Embryonic facial prominence (tissue), 1 donor: ENCODE results near the gene SLC44A3.

Experiments used
- DNase-seq: peaks from one replicate; pipeline ENCODE4 v3.0.0-alpha.2; 2016; ENCODE audit errors: extremely low spot score

The SLC44A3 gene, protein sequence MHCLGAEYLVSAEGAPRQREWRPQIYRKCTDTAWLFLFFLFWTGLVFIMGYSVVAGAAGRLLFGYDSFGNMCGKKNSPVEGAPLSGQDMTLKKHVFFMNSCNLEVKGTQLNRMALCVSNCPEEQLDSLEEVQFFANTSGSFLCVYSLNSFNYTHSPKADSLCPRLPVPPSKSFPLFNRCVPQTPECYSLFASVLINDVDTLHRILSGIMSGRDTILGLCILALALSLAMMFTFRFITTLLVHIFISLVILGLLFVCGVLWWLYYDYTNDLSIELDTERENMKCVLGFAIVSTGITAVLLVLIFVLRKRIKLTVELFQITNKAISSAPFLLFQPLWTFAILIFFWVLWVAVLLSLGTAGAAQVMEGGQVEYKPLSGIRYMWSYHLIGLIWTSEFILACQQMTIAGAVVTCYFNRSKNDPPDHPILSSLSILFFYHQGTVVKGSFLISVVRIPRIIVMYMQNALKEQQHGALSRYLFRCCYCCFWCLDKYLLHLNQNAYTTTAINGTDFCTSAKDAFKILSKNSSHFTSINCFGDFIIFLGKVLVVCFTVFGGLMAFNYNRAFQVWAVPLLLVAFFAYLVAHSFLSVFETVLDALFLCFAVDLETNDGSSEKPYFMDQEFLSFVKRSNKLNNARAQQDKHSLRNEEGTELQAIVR

DNA sequence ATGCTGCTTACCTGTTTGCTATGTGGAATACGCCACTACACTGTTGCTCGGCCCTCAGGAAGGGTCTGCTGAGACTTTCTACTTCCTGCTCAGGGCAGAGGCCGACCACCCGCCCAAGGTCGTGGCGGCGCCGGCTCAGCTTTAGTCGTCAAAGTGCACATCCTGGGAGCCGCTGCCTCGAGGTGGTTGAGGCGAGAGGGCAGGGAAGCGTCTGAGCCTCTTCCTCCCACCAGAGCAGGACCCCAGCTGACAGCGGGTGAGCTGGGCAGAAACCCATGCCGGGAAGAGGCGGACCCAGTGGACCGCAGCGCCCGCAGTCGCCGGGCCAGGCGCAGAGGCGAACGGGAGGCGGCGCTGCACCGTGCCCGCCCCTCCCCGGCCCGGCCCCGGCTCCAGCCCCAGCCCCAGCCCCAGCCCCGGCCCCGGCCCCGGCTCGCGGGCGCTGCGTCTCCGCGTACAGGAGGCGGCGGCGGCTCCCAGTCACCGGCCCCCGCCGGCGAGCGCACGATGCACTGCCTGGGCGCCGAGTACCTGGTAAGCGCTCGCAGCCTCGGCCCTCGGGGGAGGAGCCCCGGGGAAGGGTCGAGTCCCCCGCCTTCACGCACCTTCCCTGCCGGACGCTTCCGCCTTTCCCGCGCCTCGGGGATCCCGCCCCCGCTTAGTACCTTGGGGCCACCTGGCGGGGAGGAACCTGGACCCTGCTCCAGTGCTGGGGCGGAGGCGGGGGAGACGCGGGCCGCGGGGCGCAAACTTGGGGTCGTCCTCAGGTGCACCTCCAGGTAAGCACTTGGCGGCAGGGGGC lies at the start of gene SLC44A3:
SLC44A3 (plus strand) TSS at position 413 of the 802 bp plus-strand sequence; CDS start at position 508, 95 bp downstream.
- no peak for DNase-seq

DNA sequence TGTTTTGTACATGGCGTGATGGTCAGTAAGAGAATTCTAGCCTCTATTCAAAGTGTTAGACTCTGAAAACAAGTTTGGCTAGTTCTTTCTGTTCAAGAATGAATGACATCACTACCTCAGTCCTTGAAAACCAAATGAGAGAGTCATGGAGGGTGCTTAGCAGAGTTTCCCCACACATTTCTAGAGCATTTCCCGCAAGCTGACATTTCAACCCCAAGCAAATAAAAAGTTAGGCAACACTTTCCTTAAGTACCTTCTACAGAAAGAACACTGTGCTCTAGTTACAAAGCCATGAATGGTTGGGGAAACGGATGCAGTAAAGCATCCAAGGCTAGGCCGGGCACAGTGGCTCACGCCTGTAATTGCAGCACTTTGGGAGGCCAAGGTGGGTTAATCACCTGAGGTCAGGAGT lies 47.9 kb upstream of the SLC44A3 start:
- no peak for DNase-seq

DNA sequence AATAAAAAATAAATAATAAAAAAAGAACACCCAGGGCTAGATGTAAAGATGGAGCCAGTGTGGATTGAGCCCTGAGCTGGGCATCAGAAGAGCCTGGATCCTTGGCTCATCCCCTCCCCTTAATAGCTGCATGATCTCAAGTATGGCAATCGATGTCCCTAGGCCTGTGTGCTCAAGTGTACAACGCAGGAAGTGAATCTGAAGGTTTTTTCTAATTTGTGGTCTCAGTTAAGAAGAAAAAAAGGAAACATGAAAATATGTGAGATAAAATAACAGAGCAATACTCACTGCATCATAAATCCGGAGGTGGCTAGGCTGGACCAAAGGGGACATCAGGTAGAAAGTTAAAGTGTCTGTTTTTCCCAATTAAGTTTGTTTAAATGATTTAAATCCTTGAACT lies 47.3 kb upstream of the SLC44A3 start:
- no peak for DNase-seq

DNA sequence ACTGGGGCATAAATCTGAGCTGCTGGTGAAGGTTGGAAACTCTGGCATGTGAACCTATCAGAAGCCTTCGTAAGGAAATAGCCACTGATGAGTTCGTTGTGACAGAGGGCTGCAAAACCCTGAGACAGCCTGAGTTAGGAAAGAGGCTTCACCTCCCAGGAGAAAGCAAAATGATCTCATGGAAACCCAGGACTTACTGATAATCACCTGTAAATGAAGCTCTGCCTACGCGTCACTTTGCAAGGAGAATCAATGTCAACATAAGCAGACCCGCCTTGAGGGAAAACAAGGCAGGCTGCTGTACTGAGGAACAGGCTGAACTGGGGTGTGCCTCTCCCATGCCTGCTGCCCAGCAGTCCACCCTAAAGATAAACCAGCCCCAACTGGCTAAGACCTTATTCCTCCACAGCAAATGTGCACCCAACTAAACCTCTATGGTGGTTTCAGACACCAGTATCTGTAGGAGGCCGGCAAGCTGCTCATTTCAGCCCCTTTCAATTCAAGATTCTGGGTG lies 46.8 kb upstream of the SLC44A3 start:
- no peak for DNase-seq

DNA sequence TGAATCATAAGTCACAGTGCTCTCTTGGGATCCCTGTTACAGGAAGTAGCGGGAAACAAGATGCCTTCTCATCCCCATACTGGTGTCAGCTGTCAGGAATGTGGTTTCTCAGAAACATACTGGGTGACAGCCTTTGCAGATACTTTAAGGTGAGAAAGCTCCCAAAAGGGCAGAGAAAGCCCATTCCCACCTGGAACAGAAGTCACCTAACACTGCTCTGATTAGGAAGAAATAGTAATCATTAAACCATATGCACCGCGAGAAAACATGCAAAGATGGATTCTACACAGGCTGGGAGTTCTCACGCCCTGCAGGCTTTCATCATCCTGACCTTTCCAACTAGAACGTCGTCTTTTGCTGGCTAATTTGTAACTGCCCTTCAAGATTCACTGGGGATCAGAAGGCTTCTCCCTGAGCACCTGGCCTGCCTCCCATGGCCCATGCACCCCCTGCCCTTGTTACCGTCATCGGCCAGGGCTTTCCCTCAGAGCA lies 46.2 kb upstream of the SLC44A3 start:
- DNase-seq: no peak

DNA sequence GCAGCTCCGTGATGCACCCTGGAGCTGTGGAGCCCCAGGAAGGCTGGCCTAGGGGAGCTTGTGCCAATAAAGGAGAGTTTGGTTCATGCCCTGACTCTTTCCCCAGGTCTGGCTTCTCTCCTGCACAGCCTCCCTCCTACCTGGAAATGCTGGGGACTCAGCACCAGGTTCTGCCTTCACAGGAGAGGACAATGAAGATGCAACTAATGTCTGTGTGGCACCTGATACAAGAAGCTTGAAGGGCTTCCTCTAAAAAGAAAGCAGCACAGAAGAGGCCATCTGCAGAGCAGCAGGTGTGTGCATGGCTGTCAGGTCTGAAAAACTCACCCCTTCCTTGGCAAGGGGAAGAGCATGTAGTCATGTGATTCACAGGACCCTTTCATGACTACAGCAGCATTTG lies 43.7 kb upstream of the SLC44A3 start:
- DNase-seq: no peak

DNA sequence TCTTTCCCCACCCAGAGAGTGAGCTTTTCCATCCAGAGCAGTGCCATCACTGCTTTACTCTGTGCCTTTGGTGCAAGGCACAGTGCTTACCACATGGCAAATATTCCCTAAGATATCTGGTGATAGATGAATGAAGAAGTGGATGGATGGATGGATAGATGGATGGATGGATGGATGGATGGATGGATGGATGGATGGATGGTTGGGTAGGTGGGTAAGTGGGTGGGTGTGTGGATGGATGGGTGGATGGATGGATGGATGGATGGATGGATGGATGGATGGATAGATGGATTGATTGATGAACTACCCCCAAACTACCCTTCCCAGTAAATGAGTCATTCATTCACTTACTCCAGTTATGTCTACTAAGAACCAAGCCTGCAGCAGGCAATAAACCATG lies 42.9 kb upstream of the SLC44A3 start:
- DNase-seq: no peak

DNA sequence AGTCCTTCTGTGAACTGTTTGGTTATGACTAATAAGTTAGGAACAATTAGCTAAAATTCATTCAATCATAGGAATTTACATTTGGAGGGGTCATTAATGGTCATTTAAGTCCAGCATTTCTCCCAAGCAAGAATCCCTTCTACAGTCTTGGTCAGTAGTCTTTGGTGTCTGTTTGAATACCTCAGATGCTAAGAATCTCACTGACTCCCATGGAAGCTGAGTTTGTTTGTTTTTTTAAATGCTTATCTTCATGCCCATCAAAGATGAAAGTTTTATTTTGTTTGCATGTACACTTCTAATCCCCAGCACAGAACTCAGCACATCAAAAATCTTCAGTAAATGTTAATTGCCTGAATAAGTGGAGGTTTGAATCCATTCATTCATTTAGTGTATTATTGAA lies 41.3 kb upstream of the SLC44A3 start:
- no peak for DNase-seq

DNA sequence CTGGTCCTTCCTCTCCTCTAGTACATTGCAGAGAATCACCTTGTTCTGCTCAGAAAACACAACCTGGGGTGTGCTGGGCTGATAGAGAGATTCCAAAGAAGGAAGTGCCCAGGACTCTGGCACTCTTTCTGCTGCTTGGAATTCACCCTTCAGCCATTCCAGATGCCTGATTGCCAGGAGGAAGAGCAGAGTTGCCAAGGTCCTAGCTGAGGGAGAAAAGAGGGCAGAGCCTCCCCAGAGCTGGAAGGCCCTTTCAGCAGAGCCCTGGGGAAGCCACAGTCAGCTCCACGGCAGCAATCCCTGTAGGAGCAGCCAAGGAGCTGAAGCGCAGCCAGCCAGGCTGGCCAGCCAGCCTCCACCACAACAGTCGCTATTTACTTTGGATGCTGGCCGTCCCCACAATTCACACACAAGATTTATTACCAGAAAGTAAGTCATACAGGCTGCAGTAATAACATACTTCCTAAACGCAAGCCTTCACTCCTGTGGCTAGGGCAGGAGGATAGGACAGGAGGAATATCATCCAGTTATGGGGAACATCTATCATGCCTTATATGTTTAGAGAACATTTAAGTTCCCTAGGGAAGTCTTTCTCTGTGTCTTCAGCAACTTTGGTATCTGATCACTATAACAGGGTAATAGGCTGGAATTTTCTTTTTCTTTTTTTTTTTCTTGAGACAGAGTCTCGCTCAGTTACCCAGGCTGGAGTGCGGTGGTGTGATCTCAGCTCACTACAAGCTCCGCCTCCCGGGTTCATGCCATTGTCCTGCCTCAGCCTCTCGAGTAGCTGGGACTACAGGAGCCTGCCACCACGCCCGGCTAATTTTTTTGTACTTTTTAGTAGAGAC lies 36.6 kb upstream of the SLC44A3 start:
- no peak for DNase-seq

DNA sequence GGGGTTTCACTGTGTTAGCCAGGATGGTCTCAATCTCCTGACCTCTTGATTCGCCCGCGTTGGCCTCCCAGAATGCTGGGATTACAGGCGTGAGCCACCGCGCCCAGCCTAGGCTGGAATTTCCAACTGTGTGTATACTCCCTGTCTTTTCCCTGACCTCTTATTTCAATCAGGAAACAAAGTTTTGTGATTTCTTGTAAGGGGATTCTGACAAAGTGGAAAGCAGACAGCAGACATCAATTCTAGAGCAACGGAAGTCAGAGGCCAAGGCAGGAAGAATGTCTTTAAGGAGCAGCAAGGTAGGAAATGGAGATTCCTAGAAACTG lies 36.0 kb upstream of the SLC44A3 start:
- no peak for DNase-seq

DNA sequence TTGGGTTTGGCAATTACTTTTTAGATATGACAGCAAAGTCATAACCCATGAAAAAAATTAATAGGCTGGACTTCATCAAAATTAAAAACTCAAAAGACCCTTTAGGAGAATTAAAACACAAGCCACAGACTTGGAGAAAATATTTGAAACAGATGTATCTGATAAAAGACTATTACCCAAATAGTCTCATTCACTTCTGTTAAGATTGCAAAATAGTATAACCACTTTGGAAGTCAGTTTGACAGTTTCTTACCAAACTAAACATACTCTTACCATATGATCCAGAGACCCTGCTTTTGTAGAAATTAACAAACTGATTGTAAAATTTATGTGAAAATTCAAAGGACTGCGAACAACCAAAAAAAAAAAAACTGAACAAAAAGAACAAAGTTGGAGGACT lies 32.5 kb upstream of the SLC44A3 start:
- no peak for DNase-seq

DNA sequence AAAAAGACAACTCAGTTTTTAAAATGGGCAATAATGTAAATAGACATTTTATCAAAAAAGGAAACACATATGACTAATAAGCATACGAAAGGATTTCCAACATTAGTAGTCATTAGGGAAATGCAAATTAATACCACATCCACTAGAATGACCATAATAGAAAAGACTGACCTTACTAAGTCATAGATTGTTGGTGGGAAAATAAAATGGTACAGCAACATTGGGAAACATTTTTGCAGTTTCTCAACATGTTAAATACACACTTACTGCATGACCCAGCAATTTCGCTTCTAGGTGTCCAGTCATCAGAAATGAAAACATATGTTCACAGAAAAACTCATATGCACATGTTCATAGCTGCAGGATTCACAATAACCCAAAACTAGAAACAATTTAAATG lies 29.9 kb upstream of the SLC44A3 start:
- no peak for DNase-seq

DNA sequence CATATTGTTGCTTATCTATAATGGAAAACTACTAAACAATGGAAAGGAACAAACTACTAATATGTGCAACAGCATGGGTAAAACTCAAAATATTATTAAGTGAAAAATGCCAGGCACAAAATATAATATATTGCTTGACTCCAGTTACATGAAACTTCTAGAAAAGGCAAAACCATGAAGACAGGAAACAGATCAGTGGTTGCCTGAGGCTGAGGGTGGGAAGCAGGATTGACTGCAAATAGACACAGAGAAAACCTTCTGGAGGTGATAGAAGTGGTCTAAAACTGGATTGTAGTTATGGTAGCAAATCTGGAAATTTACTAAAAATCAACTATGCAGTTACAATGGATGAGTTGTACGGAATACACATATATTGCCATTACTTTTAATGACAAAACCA lies 29.5 kb upstream of the SLC44A3 start:
- no peak for DNase-seq

DNA sequence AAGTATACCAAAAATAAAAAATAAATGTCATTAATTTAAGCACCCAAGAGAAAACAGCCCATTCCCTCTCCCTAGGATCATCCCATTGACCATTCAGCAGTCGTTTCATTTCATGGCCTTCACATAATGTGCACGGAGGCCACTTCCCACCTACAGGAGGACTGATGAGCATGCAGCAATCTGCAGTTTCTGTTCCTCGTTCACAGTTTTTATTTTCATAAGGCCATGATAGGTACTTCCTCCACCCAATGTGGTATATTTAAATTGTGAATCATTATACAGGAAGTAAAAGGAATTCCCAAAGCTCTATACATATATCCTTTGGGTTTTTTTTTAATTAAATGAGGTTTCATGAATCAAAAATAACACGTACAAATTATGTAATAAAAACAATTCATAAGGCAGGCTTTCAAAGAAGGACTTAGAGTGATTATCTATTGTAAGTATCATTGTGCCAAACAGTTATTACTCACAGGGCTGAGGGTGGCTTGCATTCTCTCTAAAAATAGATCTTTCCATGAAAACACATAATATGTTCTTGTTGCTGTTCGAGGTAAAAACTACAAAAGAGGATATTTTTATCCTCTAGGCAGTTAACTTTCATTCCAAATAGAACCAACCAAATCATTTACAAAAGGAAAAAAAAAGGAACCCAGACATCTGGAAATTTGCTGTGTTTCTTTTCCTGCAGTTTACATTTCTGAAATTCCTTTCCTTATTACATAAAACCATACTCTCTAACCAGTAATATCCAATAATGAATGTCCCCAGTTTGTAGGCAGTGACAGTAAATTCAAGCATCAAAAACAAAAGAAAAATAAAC lies 27.5 kb upstream of the SLC44A3 start:
- no peak for DNase-seq

DNA sequence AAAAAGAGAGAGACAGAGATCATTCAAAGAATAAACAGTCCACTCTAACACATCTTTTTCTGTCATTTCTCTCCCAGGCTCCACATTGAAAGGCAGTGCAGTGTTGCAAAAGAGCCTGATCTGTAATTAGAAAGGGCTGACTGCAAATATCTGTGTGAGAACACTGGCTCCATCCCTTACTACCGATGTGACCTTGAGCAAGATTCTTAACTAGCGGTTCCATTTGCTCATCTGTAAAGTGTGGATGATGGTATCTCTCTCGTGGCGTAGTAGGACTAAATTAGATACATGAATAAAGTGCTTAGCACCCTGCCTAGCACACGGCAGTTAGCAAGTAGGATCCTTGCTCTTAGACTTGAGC lies 26.9 kb upstream of the SLC44A3 start:
- DNase-seq: no peak

DNA sequence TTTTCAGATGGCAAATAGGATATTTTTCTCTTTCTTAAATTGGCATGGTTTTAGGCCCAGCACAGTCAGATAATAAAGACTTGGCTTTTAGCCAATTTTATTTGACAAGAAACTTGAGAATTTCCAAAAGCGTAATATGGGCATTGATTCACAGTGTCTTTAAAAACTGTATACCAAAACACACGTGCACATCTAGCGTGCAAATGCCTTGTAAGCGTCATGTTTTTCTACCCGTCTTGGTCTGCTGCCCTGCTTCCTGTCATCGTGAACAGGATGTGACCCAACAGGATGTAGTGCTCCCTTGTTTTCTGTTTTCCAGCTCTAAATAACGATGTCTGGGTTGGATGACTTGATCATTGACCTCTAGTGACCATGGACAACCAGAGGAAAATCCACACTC lies 24.7 kb upstream of the SLC44A3 start:
- no peak for DNase-seq

DNA sequence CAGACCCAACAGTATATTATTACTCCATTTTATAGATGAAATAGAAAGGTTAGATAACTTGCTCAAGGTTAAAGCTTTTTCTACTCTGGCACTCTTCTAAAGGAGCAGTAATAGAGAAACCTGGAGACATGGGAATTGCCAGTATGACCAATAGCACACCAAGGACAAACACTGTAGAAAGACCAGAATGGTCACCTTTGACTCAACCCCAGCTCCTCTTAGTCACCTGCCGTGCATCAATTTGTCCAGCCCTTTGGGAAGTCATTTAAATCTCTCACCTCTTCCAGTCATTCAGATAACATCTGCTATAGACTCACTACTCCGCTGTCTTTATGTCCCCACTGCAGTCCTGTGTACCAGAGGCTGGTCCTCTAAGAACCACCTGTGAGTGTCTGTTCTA lies 23.9 kb upstream of the SLC44A3 start:
- DNase-seq: no peak

DNA sequence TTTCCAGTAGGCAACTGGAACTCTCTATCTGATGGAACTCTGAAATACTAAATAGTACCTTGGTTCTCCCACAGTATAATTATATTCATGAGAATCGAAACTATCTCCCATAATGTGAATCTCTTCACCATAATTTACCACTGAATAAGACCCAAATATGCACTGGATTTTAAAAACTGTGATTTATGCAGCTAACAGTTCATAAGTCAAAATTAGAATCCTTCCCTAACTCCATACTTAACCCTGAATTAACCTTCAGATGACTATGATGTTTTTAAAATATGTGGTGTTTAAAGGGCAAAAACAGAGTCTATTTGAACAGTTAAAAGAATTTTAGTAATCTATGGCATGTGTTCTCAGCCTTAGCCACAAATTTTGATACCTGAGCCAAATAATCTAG lies 22.9 kb upstream of the SLC44A3 start:
- no peak for DNase-seq

DNA sequence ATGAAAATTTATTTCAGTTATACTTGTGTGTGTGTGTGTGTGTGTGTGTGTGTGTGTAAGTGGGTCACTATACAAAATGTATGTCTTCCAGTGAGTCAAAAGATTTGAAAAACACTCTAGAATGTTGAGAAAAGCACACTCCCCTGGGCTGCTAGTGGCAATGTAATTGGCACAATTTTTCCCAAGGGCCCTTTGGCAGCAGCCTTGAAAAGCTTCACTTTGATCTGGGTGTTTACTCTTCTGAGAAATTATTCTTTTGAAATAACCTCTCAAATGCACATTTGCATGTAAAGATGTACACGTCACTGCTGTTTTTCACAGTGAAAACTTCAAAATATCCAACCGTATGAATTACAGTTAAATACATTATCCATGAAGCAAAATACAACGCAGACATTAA lies 22.1 kb upstream of the SLC44A3 start:
- DNase-seq: no peak

DNA sequence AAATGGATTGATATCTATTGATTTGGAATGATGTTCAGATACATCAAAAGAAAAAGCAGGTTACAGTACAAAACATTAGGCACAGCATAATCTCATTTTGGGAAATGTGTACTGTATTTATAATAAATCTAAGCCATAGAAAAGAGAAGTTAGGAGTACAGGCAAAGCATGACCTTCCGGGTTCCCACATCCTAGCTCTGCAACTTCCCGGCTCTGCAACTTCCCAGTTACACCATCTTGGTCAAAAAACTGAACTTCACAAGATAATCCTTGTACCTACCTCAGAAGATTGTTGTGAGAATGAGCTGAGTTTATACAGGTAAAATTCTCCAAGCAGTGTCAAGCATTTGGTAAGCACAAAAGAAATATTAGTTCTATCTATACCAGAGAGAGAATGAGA lies 21.7 kb upstream of the SLC44A3 start:
- no peak for DNase-seq

DNA sequence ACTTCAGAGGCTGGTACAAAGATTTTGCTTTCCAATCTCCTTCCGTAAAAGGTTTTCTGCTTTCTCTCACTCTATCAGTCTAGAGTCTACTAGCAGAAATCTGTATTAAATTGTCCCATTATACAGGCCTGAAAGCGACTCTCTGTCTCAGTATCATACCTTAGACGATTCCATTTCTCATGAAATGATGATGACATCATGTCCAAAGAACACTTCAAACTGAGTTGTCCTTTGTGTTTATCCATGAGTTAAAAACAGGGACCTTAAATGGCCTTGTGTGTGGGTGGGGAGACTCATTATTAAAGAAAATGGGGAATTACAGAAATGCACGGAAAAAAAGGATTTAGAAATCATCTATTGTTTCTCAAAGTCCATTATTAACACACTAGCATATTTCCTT lies 21.0 kb upstream of the SLC44A3 start:
- DNase-seq: no peak
